HEK293 (cell line): ENCODE measurements around the gene LETM1.

Experiments
- CTCF ChIA-PET: fragments of 350-600 bp; formaldehyde crosslinking; extraction: SDS; loops from one replicate; lab custom pipeline; 2021; ENCODE audit warnings: antibody characterized with exemption; lab: Yijun Ruan, JAX
- POLR2A ChIA-PET: fragments of 300-600 bp; formaldehyde crosslinking; extraction: SDS; loops from one replicate; lab custom pipeline; 2020; ENCODE audit warnings: antibody characterized with exemption, inconsistent platforms; lab: Yijun Ruan, JAX
- H3K27ac ChIP-seq: fragments of 200-500 bp; sonication (Bioruptor generic); 2 replicates; pipeline ENCODE4 v1.5.1; 2014; ENCODE audit warnings: low read depth, low read length, control low read depth, inconsistent platforms; ENCODE audit errors: extremely low read depth
- H3K36me3 ChIP-seq, 2 experiments: fragments of 200-500 bp in 1 of 2; sonication (Bioruptor generic) in 1 of 2; 1 replicate in 1 of 2; 2 replicates in 1 of 2; pipeline ENCODE4 v1.5.1; 2014 to 2017; ENCODE audit warnings: inconsistent platforms in 2 of 2, low read length in 2 of 2; ENCODE audit not compliant: control insufficient read depth in 2 of 2, insufficient read depth in 1 of 2
- H3K4me1 ChIP-seq: fragments of 200-500 bp; sonication (Bioruptor generic); 2 replicates; pipeline ENCODE4 v1.5.1; 2014; ENCODE audit warnings: mild to moderate bottlenecking, low read length, inconsistent platforms; ENCODE audit not compliant: control insufficient read depth, insufficient read depth
- H3K4me3 ChIP-seq: 2 replicates; pipeline ENCODE4 v1.5.1; 2011; ENCODE audit warnings: low read depth, mild to moderate bottlenecking, control low read depth, low read length, moderate library complexity
- H3K9me3 ChIP-seq: fragments of 200-500 bp; sonication (Bioruptor generic); 2 replicates; pipeline ENCODE4 v1.5.1; 2014; ENCODE audit warnings: low read depth, low read length, inconsistent platforms; ENCODE audit not compliant: control insufficient read depth, insufficient read depth
- BCL11A ChIP-seq: fragments of 450-650 bp; formaldehyde crosslinking; IDR thresholded peaks from 2 replicates; pipeline ENCODE4 v1.5.1; 2016; ENCODE audit warnings: low read depth, missing biosample characterization, missing genetic modification characterization
- FEZF1 ChIP-seq: fragments of 450-650 bp; formaldehyde crosslinking; IDR thresholded peaks from 2 replicates; pipeline ENCODE4 v1.5.1; 2016; ENCODE audit warnings: missing biosample characterization, missing genetic modification characterization
- HOXA7 ChIP-seq: sonication (generic); formaldehyde crosslinking; IDR thresholded peaks from 2 replicates; pipeline ENCODE4 v1.8.1; 2022; ENCODE audit warnings: missing genetic modification reagents, borderline replicate concordance
- REPIN1 ChIP-seq: fragments of 450-650 bp; formaldehyde crosslinking; IDR thresholded peaks from 2 replicates; pipeline ENCODE4 v1.5.1; 2017; ENCODE audit warnings: missing biosample characterization, missing genetic modification characterization, low read depth
- YY1 ChIP-seq: fragments of 450-650 bp; formaldehyde crosslinking; IDR thresholded peaks from 2 replicates; pipeline ENCODE4 v1.5.1; 2018; ENCODE audit warnings: missing biosample characterization, missing genetic modification characterization
- ZBTB21 ChIP-seq: fragments of 450-650 bp; formaldehyde crosslinking; IDR thresholded peaks from 2 replicates; pipeline ENCODE4 v1.5.1; 2017; ENCODE audit warnings: missing biosample characterization, missing genetic modification characterization
- ZBTB44 ChIP-seq: fragments of 450-650 bp; IDR thresholded peaks from 2 replicates; pipeline ENCODE4 v1.5.1; 2018; ENCODE audit warnings: missing biosample characterization, mild to moderate bottlenecking, missing genetic modification characterization
- ZNF10 ChIP-seq: fragments of 450-650 bp; formaldehyde crosslinking; IDR thresholded peaks from 2 replicates; pipeline ENCODE4 v1.5.1; 2017; ENCODE audit warnings: missing biosample characterization, missing genetic modification characterization
- ZNF112 ChIP-seq: fragments of 450-650 bp; formaldehyde crosslinking; IDR thresholded peaks from 2 replicates; pipeline ENCODE4 v1.5.0; 2017; ENCODE audit warnings: missing biosample characterization, missing genetic modification characterization
- ZNF16 ChIP-seq: fragments of 450-650 bp; formaldehyde crosslinking; IDR thresholded peaks from 2 replicates; pipeline ENCODE4 v1.5.1; 2016; ENCODE audit warnings: low read depth, missing biosample characterization, missing genetic modification characterization
- ZNF24 ChIP-seq: fragments of 450-650 bp; formaldehyde crosslinking; IDR thresholded peaks from 2 replicates; pipeline ENCODE4 v1.5.1; 2016; ENCODE audit warnings: missing biosample characterization, missing genetic modification characterization
- ZNF324 ChIP-seq: fragments of 450-650 bp; formaldehyde crosslinking; IDR thresholded peaks from 2 replicates; pipeline ENCODE4 v1.5.1; 2016; ENCODE audit warnings: missing biosample characterization, missing genetic modification characterization
- ZNF362 ChIP-seq: fragments of 450-650 bp; formaldehyde crosslinking; IDR thresholded peaks from 2 replicates; pipeline ENCODE4 v1.5.1; 2016; ENCODE audit warnings: missing biosample characterization, missing genetic modification characterization
- ZNF404 ChIP-seq: fragments of 450-650 bp; formaldehyde crosslinking; IDR thresholded peaks from 2 replicates; pipeline ENCODE4 v1.5.1; 2017; ENCODE audit warnings: missing biosample characterization, missing genetic modification characterization
- ZNF423 ChIP-seq: fragments of 450-650 bp; formaldehyde crosslinking; IDR thresholded peaks from 2 replicates; pipeline ENCODE4 v1.5.1; 2016; ENCODE audit warnings: missing biosample characterization, missing genetic modification characterization
- ZNF548 ChIP-seq: fragments of 450-650 bp; formaldehyde crosslinking; IDR thresholded peaks from 2 replicates; pipeline ENCODE4 v1.5.1; 2016; ENCODE audit warnings: missing biosample characterization, missing genetic modification characterization
- ZNF561 ChIP-seq: fragments of 450-650 bp; IDR thresholded peaks from 2 replicates; pipeline ENCODE4 v1.5.1; 2018; ENCODE audit warnings: missing biosample characterization, missing genetic modification characterization, borderline replicate concordance
- ZNF623 ChIP-seq: fragments of 450-650 bp; formaldehyde crosslinking; IDR thresholded peaks from 2 replicates; pipeline ENCODE4 v1.5.1; 2016; ENCODE audit warnings: missing biosample characterization, missing genetic modification characterization
- ZNF785 ChIP-seq: fragments of 450-650 bp; formaldehyde crosslinking; IDR thresholded peaks from 2 replicates; pipeline ENCODE4 v1.5.1; 2016; ENCODE audit warnings: missing biosample characterization, missing genetic modification characterization
- ZNF830 ChIP-seq: fragments of 450-650 bp; IDR thresholded peaks from 2 replicates; pipeline ENCODE4 v1.5.0; 2018; ENCODE audit warnings: missing biosample characterization, missing genetic modification characterization, low read depth, mild to moderate bottlenecking, moderate library complexity
- ZSCAN16 ChIP-seq: fragments of 450-650 bp; formaldehyde crosslinking; IDR thresholded peaks from 2 replicates; pipeline ENCODE4 v1.5.1; 2016; ENCODE audit warnings: missing biosample characterization, missing genetic modification characterization
- ZSCAN4 ChIP-seq: fragments of 450-650 bp; formaldehyde crosslinking; IDR thresholded peaks from 2 replicates; pipeline ENCODE4 v1.5.1; 2017; ENCODE audit warnings: missing biosample characterization, missing genetic modification characterization
- TF ChIP-seq, protein P1 (sequence below): fragments of 450-650 bp; formaldehyde crosslinking; IDR thresholded peaks from 2 replicates; pipeline ENCODE4 v1.5.1; 2016; ENCODE audit warnings: missing biosample characterization, missing genetic modification characterization
- TF ChIP-seq, protein P2 (sequence below): fragments of 450-650 bp; formaldehyde crosslinking; IDR thresholded peaks from 2 replicates; pipeline ENCODE4 v1.5.0; 2017; ENCODE audit warnings: missing biosample characterization, missing genetic modification characterization, borderline replicate concordance

Gene LETM1

GRCh38 chr4:1890979-1891570, 35.1 kb upstream of the LETM1 start (continued):
- TF ChIP-seq ZNF548 (tag by site-specific recombination) (no peak), YY1 (tag by site-specific recombination) (no peak), ZBTB21 (tag by site-specific recombination) (no peak), FEZF1 (tag by site-specific recombination) (no peak)
- TF ChIP-seq, protein P1, sequence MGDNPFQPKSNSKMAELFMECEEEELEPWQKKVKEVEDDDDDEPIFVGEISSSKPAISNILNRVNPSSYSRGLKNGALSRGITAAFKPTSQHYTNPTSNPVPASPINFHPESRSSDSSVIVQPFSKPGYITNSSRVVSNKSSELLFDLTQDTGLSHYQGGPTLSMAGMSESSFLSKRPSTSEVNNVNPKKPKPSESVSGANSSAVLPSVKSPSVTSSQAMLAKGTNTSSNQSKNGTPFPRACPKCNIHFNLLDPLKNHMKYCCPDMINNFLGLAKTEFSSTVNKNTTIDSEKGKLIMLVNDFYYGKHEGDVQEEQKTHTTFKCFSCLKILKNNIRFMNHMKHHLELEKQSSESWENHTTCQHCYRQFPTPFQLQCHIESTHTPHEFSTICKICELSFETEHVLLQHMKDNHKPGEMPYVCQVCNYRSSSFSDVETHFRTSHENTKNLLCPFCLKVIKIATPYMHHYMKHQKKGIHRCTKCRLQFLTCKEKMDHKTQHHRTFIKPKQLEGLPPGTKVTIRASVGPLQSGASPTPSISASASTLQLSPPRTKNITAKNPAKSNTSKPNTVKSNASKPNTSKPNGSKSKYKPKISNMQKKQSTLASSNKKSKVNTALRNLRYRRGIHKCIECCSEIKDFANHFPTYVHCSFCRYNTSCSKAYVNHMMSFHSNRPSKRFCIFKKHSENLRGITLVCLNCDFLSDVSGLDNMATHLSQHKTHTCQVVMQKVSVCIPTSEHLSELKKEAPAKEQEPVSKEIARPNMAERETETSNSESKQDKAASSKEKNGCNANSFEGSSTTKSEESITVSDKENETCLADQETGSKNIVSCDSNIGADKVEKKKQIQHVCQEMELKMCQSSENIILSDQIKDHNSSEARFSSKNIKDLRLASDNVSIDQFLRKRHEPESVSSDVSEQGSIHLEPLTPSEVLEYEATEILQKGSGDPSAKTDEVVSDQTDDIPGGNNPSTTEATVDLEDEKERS (tag by site-specific recombination) = no peak
- TF ChIP-seq, all 188 proteins: peak for 0

GRCh38 chr4:1887052-1887451, 31.1 kb upstream of the LETM1 start:
- H3K4me3 ChIP-seq = no peak overlapping the region
- CTCF ChIA-PET = interaction anchor here (0.8 to 4.0 kb wide), 2 partner anchors 12 to 14 kb away, joined by 3 to 24 read pairs; no protein-coding TSS in a partner anchor
- TF ChIP-seq ZNF324 (tag by site-specific recombination) = no peak
- TF ChIP-seq ZNF561 (tag by site-specific recombination) = no peak
- TF ChIP-seq ZBTB44 (tag by site-specific recombination) = no peak
- no peak for TF ChIP-seq ZNF404 (tag by site-specific recombination)
- TF ChIP-seq ZNF10 (tag by site-specific recombination) = no peak
- TF ChIP-seq, all 188 proteins: peak for 0
- POLR2A ChIA-PET = no interaction called here
- no peaks in the 10 kb centered on the region; a peak in 1 of 3 replicates for H3K36me3 ChIP-seq
- H3K27ac ChIP-seq = peak overlapping the region; percentile 8; the same call in 1 of the 2 replicates
- no peaks in the 10 kb centered on the region for H3K9me3 ChIP-seq
- H3K4me1 ChIP-seq = no peaks in the 10 kb centered on the region

DNA sequence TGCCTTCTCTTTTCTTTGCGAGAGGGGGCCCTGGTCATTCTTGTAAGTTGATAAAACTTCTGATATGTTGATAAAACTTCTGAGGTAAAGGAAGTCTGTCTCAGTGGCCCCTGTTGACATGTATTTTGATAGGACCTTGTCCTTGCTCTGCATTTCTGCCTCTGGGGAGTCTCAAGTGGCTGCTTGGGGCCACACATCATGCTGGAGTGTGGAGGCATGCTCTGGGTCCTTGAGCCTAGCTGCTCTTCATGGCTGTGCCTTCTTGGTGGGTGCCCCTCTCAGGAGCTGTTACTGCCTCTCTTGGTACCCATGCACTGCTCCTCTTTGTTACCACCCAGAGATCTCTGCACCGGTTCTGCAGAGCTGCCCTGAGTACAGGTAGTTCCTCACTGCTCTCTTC, 29.5 kb upstream of the LETM1 start:
- ChIA-PET POLR2A (no interaction called here), CTCF (interaction anchor here (4.0 kb wide), 1 partner anchor 14 kb away, joined by 24 read pairs; no protein-coding TSS in a partner anchor)
- no peaks in the 10 kb centered on the region for H3K9me3 ChIP-seq
- TF ChIP-seq REPIN1 (tag by site-specific recombination) (no peak), ZNF830 (tag by site-specific recombination) (no peak), ZNF623 (tag by site-specific recombination) (no peak), ZNF362 (tag by site-specific recombination) (no peak), ZNF16 (no peak), BCL11A (tag by site-specific recombination) (no peak), ZNF112 (tag by site-specific recombination) (no peak), ZNF785 (tag by site-specific recombination) (no peak), HOXA7 (CRISPR knock-in tag) (no peak), ZNF24 (tag by site-specific recombination) (no peak), ZNF10 (tag by site-specific recombination) (no peak), ZNF423 (tag by site-specific recombination) (no peak), ZSCAN4 (tag by site-specific recombination) (no peak), ZSCAN16 (no peak)
- TF ChIP-seq, protein P2, sequence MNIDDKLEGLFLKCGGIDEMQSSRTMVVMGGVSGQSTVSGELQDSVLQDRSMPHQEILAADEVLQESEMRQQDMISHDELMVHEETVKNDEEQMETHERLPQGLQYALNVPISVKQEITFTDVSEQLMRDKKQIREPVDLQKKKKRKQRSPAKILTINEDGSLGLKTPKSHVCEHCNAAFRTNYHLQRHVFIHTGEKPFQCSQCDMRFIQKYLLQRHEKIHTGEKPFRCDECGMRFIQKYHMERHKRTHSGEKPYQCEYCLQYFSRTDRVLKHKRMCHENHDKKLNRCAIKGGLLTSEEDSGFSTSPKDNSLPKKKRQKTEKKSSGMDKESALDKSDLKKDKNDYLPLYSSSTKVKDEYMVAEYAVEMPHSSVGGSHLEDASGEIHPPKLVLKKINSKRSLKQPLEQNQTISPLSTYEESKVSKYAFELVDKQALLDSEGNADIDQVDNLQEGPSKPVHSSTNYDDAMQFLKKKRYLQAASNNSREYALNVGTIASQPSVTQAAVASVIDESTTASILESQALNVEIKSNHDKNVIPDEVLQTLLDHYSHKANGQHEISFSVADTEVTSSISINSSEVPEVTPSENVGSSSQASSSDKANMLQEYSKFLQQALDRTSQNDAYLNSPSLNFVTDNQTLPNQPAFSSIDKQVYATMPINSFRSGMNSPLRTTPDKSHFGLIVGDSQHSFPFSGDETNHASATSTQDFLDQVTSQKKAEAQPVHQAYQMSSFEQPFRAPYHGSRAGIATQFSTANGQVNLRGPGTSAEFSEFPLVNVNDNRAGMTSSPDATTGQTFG (tag by site-specific recombination) = no peak
- H3K4me3 ChIP-seq = no peak overlapping the region
- no peaks in the 10 kb centered on the region for H3K4me1 ChIP-seq
- H3K27ac ChIP-seq = no peak overlapping the region
- H3K36me3 ChIP-seq = no peaks in the 10 kb centered on the region
